PC-3 (cell line): Measurements from ENCODE around the gene SLC46A2.
A peak's percentile ranks its signal among the peaks of the same experiment; 100 is the strongest.

Experiments used
- EZH2 ChIP-seq: fragments of 300-600 bp; sonication (generic); IDR thresholded peaks from one replicate; pipeline ENCODE4 v1.6.1; 2017; ENCODE audit warnings: antibody characterized with exemption, mild to moderate bottlenecking, low read length; ENCODE audit not compliant: unreplicated experiment
- EZH2phosphoT487 ChIP-seq: fragments of 300-600 bp; sonication (generic); IDR thresholded peaks from 2 replicates; pipeline ENCODE4 v1.6.1; 2018; ENCODE audit warnings: mild to moderate bottlenecking, antibody characterized with exemption, low read length, borderline replicate concordance
- TF ChIP-seq, protein P1 (sequence below): fragments of 300-600 bp; sonication (generic); conservative IDR thresholded peaks from 2 replicates; pipeline ENCODE4 v1.5.1; 2017; ENCODE audit warnings: antibody characterized with exemption, low read depth, mild to moderate bottlenecking, low read length

DNA sequence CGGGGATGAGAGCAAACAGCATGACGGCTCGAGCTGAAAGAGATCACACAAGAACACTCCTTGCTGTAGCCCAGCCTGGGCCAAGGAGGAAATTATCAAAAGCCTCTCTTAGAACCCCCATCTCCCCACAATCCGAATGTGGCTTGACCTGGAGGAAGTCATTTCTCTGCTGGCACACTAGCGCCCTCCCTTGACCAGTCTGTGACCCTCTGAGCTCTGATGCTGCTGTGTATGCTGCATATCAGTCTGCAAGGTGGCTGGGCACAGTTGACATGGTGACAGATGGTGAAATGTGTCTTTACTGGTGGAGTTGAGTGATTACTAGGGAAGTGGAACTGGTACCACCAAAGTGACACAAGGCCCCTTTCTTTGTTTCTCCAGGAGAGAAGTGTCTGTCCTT is 3.3 kb downstream of the SLC46A2 start:
- TF ChIP-seq, protein P1, sequence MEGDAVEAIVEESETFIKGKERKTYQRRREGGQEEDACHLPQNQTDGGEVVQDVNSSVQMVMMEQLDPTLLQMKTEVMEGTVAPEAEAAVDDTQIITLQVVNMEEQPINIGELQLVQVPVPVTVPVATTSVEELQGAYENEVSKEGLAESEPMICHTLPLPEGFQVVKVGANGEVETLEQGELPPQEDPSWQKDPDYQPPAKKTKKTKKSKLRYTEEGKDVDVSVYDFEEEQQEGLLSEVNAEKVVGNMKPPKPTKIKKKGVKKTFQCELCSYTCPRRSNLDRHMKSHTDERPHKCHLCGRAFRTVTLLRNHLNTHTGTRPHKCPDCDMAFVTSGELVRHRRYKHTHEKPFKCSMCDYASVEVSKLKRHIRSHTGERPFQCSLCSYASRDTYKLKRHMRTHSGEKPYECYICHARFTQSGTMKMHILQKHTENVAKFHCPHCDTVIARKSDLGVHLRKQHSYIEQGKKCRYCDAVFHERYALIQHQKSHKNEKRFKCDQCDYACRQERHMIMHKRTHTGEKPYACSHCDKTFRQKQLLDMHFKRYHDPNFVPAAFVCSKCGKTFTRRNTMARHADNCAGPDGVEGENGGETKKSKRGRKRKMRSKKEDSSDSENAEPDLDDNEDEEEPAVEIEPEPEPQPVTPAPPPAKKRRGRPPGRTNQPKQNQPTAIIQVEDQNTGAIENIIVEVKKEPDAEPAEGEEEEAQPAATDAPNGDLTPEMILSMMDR, result peak; percentile 47; the same call in 1 of the 2 replicates
- TF ChIP-seq EZH2, result no peak
- no peak for TF ChIP-seq EZH2phosphoT487
